ENCODE measurements around the gene PCGF3. TPM values are rescaled to one million over a fixed set of nuclear protein-coding genes. Genes with fewer than 3 reads are reported as not detected.

Gene PCGF3
- total and polyA plus RNA-seq, 2 experiments from 2014 or later, result 21.0 to 26.0 TPM

GRCh38 chr4:732486-732885, 26.9 kb downstream of the PCGF3 start:
- 96% methylated on average over 17 to 20 of the region's 20 CpGs for WGBS, 2 experiments (ENCODE audit: low coverage in 1 of 2, low lambda C conversion rate in 2 of 2, missing lambda C conversion rate in 2 of 2)
- Histone ChIP-seq H3F3A (ENCODE audit: insufficient read depth) (0 out of 2 replicates have a peak, but pooled peaks cover 5% of the 10 kb centered on the region), H2AFZ (no peak overlapping the region), H3K9me2 (ENCODE audit: insufficient read depth) (no peaks in the 10 kb centered on the region), H3K79me2 (ENCODE audit: insufficient read depth) (peaks cover 38% of the 10 kb centered on the region), H3K4me1 (ENCODE audit: insufficient read depth) (0 out of 2 replicates have a peak, but pooled peaks cover 1% of the 10 kb centered on the region), H3K9me3 (ENCODE audit: low read depth) (no peaks in the 10 kb centered on the region), H3K27me3 (replicated peaks; ENCODE audit: insufficient read depth) (no peaks in the 10 kb centered on the region), H3K4me3 (no peak overlapping the region), H4K20me1 (ENCODE audit: insufficient read depth) (no peaks in the 10 kb centered on the region; the same call in 1 of the 2 replicates), H3K9ac (no peak overlapping the region), H3K27ac (no peak overlapping the region), H3K4me2 (ENCODE audit: unreplicated experiment) (no peak overlapping the region), H3K36me3 (ENCODE audit: low read depth) (peaks cover 20% of the 10 kb centered on the region; the same call in 1 of the 2 replicates)
- in situ Hi-C loops (cut with MboI), result no loop called here
- TF ChIP-seq EZH2 (IDR thresholded peaks at IDR 0.05; ENCODE audit: insufficient read depth, poor library complexity, severe bottlenecking) (no peak), EZH2phosphoT487 (IDR thresholded peaks at IDR 0.05; ENCODE audit: insufficient read depth, low read depth) (no peak)
- no peak for DNase-seq

- H3K27ac ChIP-seq, result no peak overlapping the region
- in situ Hi-C loops (cut with MboI), result no loop called here
- no peak overlapping the region for H2AFZ ChIP-seq
- H3F3A ChIP-seq (ENCODE audit: insufficient read depth), result 0 out of 2 replicates have a peak, but pooled peaks cover under 1% of the 10 kb centered on the region
- no peak for DNase-seq
- H3K4me3 ChIP-seq, result no peak overlapping the region
- no peak overlapping the region for H3K4me2 ChIP-seq (ENCODE audit: unreplicated experiment)
- no peaks in the 10 kb centered on the region for H4K20me1 ChIP-seq (ENCODE audit: insufficient read depth)
- 92 to 94% methylated on average over 24 to 32 of the region's 32 CpGs for WGBS, 2 experiments (ENCODE audit: low coverage in 1 of 2, low lambda C conversion rate in 2 of 2, missing lambda C conversion rate in 2 of 2)
- no peak overlapping the region for H3K9ac ChIP-seq
- no peak for TF ChIP-seq EZH2phosphoT487 (IDR thresholded peaks at IDR 0.05; ENCODE audit: insufficient read depth, low read depth)
- H3K4me1 ChIP-seq (ENCODE audit: insufficient read depth), result no peaks in the 10 kb centered on the region
- H3K36me3 ChIP-seq (ENCODE audit: low read depth), result peaks cover 23% of the 10 kb centered on the region; the same call in 1 of the 2 replicates
- H3K79me2 ChIP-seq (ENCODE audit: insufficient read depth), result peaks cover 32% of the 10 kb centered on the region
- H3K9me2 ChIP-seq (ENCODE audit: insufficient read depth), result no peaks in the 10 kb centered on the region
- no peaks in the 10 kb centered on the region for H3K9me3 ChIP-seq (ENCODE audit: low read depth)
- H3K27me3 ChIP-seq (replicated peaks; ENCODE audit: insufficient read depth), result no peaks in the 10 kb centered on the region
Observed at GRCh38 chr4:732911-733630, 27.4 kb downstream of the PCGF3 start.

GRCh38 chr4:733631-733980, 28.0 kb downstream of the PCGF3 start:
- WGBS, 2 experiments (ENCODE audit: low coverage in 1 of 2, low lambda C conversion rate in 2 of 2, missing lambda C conversion rate in 2 of 2), result 91 to 92% methylated on average over 18 of the region's 18 CpGs
- Histone ChIP-seq H2AFZ (no peak overlapping the region), H3F3A (ENCODE audit: insufficient read depth) (no peaks in the 10 kb centered on the region), H3K9me2 (ENCODE audit: insufficient read depth) (no peaks in the 10 kb centered on the region), H3K79me2 (ENCODE audit: insufficient read depth) (peaks cover 26% of the 10 kb centered on the region), H3K27me3 (replicated peaks; ENCODE audit: insufficient read depth) (no peaks in the 10 kb centered on the region), H4K20me1 (ENCODE audit: insufficient read depth) (no peaks in the 10 kb centered on the region), H3K36me3 (ENCODE audit: low read depth) (peaks cover 23% of the 10 kb centered on the region; the same call in 1 of the 2 replicates), H3K27ac (no peak overlapping the region), H3K4me3 (no peak overlapping the region), H3K9ac (no peak overlapping the region), H3K9me3 (ENCODE audit: low read depth) (no peaks in the 10 kb centered on the region), H3K4me1 (ENCODE audit: insufficient read depth) (no peaks in the 10 kb centered on the region), H3K4me2 (ENCODE audit: unreplicated experiment) (no peak overlapping the region)
- in situ Hi-C loops (cut with MboI), result no loop called here
- no peak for TF ChIP-seq EZH2 (IDR thresholded peaks at IDR 0.05; ENCODE audit: insufficient read depth, poor library complexity, severe bottlenecking)
- TF ChIP-seq EZH2phosphoT487 (IDR thresholded peaks at IDR 0.05; ENCODE audit: insufficient read depth, low read depth), result no peak
- no peak for DNase-seq

- no peaks in the 10 kb centered on the region for H3K4me1 ChIP-seq (ENCODE audit: insufficient read depth)
- no peak overlapping the region for H3K4me3 ChIP-seq
- peaks cover 22% of the 10 kb centered on the region for H3K79me2 ChIP-seq (ENCODE audit: insufficient read depth)
- in situ Hi-C loops (cut with MboI), result no loop called here
- H3K36me3 ChIP-seq (ENCODE audit: low read depth), result peaks cover 23% of the 10 kb centered on the region; the same call in 1 of the 2 replicates
- no peak overlapping the region for H3K4me2 ChIP-seq (ENCODE audit: unreplicated experiment)
- TF ChIP-seq EZH2 (IDR thresholded peaks at IDR 0.05; ENCODE audit: insufficient read depth, poor library complexity, severe bottlenecking) (no peak), EZH2phosphoT487 (IDR thresholded peaks at IDR 0.05; ENCODE audit: insufficient read depth, low read depth) (no peak)
- no peaks in the 10 kb centered on the region for H4K20me1 ChIP-seq (ENCODE audit: insufficient read depth)
- H3K27me3 ChIP-seq (replicated peaks; ENCODE audit: insufficient read depth), result no peaks in the 10 kb centered on the region
- H2AFZ ChIP-seq, result no peak overlapping the region
- no peak for DNase-seq
- no peaks in the 10 kb centered on the region for H3K9me2 ChIP-seq (ENCODE audit: insufficient read depth)
- WGBS, 2 experiments (ENCODE audit: low coverage in 1 of 2, low lambda C conversion rate in 2 of 2, missing lambda C conversion rate in 2 of 2), result 91 to 93% methylated on average over 9 of the region's 9 CpGs
- H3K9me3 ChIP-seq (ENCODE audit: low read depth), result no peaks in the 10 kb centered on the region
- H3F3A ChIP-seq (ENCODE audit: insufficient read depth), result no peaks in the 10 kb centered on the region
- H3K27ac ChIP-seq, result no peak overlapping the region
- no peak overlapping the region for H3K9ac ChIP-seq
Observed at GRCh38 chr4:734075-734474, 28.4 kb downstream of the PCGF3 start.

Measured in GM23248 (cell line).